Measurements from ENCODE around the gene LMCD1.

DNA sequence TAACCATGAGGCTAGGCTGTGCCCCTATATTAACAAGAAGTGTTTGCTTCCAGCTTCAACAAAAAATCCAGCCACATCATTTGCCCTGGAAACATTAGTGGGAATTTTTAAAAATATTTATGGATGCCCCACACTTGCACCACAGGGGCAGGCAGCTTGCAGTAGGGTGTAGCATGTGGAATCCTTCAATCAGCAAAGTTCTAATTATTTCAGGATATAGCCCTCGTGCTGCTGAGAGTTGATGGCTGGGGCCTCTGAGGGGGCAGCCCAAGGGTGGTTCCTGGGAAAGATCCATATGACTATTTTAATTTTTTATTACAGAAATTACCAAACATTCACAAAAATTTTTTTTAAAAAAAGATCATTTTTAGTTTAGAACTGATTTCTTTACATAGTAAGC is 35.1 kb upstream of the LMCD1 start:
- TF ChIP-seq, protein P1, sequence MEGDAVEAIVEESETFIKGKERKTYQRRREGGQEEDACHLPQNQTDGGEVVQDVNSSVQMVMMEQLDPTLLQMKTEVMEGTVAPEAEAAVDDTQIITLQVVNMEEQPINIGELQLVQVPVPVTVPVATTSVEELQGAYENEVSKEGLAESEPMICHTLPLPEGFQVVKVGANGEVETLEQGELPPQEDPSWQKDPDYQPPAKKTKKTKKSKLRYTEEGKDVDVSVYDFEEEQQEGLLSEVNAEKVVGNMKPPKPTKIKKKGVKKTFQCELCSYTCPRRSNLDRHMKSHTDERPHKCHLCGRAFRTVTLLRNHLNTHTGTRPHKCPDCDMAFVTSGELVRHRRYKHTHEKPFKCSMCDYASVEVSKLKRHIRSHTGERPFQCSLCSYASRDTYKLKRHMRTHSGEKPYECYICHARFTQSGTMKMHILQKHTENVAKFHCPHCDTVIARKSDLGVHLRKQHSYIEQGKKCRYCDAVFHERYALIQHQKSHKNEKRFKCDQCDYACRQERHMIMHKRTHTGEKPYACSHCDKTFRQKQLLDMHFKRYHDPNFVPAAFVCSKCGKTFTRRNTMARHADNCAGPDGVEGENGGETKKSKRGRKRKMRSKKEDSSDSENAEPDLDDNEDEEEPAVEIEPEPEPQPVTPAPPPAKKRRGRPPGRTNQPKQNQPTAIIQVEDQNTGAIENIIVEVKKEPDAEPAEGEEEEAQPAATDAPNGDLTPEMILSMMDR (IDR thresholded peaks at IDR 0.05; ENCODE audit: low read length) = no peak
- TF ChIP-seq EZH2 (IDR thresholded peaks at IDR 0.05; ENCODE audit: borderline replicate concordance, low read length) = no peak
